Spleen (tissue), 11 donors: ENCODE measurements around the gene CFAP74. TPM values are rescaled to one million over a fixed set of nuclear protein-coding genes. Genes with fewer than 3 reads are reported as not detected.
"Not testable (repeated sequence)": the region's sequence is repeated elsewhere in the genome, so short reads cannot be mapped to it uniquely, and the experiment has no call there.

Experiments
- DNase-seq: peaks from one replicate; pipeline ENCODE4 v3.0.0-alpha.2; 2020
- H3K27ac ChIP-seq, 8 donors: fragments of 200-600 bp; sonication (generic) in 7 of 8; 1 replicate in 4 of 8; 2 replicates in 4 of 8; pipeline versions ENCODE4 v1.5.0 to v1.8.0; 2016 to 2021; ENCODE audit warnings: inconsistent platforms in 4 of 8, mild to moderate bottlenecking in 4 of 8, moderate library complexity in 1 of 8
- H3K27me3 ChIP-seq, 7 donors: fragments of 200-600 bp; sonication (generic) in 6 of 7; replicated peaks in 1 of 7; 1 replicate in 4 of 7; 2 replicates in 3 of 7; pipeline versions ENCODE4 v1.5.0 to v1.8.0; 2016 to 2021; ENCODE audit warnings: inconsistent platforms in 3 of 7, mild to moderate bottlenecking in 1 of 7
- H3K36me3 ChIP-seq, 6 donors: fragments of 200-600 bp; sonication (generic) in 5 of 6; 1 replicate in 4 of 6; 2 replicates in 2 of 6; pipeline versions ENCODE4 v1.5.0 to v1.8.0; 2016 to 2021; ENCODE audit warnings: inconsistent platforms in 2 of 6
- H3K4me1 ChIP-seq, 6 donors: fragments of 200-600 bp; sonication (generic) in 5 of 6; 1 replicate in 3 of 6; 2 replicates in 3 of 6; pipeline versions ENCODE4 v1.5.0 to v1.8.0; 2016 to 2021; ENCODE audit warnings: inconsistent platforms in 3 of 6
- H3K4me3 ChIP-seq, 8 donors: fragments of 200-600 bp; sonication (generic) in 7 of 8; 1 replicate in 4 of 8; 2 replicates in 4 of 8; pipeline versions ENCODE4 v1.5.0 to v1.8.0; 2016 to 2021; ENCODE audit warnings: inconsistent platforms in 4 of 8, mild to moderate bottlenecking in 4 of 8, moderate library complexity in 2 of 8
- H3K9me3 ChIP-seq, 8 donors: fragments of 200-600 bp; sonication (generic) in 7 of 8; 1 replicate in 4 of 8; 2 replicates in 4 of 8; pipeline versions ENCODE4 v1.5.0 to v1.8.0; 2016 to 2021; ENCODE audit warnings: inconsistent platforms in 4 of 8
- CTCF ChIP-seq, 11 experiments: fragments of 200-600 bp in 7 of 11; fragments of 450-650 bp in 4 of 11; sonication (generic) in 4 of 11; IDR thresholded peaks in 8 of 11; conservative IDR thresholded peaks in 3 of 11; 1 replicate in 7 of 11; 2 replicates in 4 of 11; pipeline versions ENCODE4 v1.4.0 to v1.8.0; 2016 to 2021; ENCODE audit warnings: antibody characterized with exemption in 11 of 11, inconsistent platforms in 4 of 11, mild to moderate bottlenecking in 1 of 11
- POLR2A ChIP-seq, 3 donors: fragments of 450-650 bp; IDR thresholded peaks; one replicate each; pipeline ENCODE4 v1.5.1; 2017; ENCODE audit warnings: antibody characterized with exemption in 3 of 3, mild to moderate bottlenecking in 1 of 3
- POLR2AphosphoS5 ChIP-seq, 3 donors: sonication (generic); formaldehyde crosslinking; IDR thresholded peaks; one replicate each; pipeline ENCODE4 v1.5.1; 2017; ENCODE audit warnings: antibody characterized with exemption in 3 of 3
- WGBS, 5 donors: extraction: QIAGEN DNeasy Blood & Tissue Kit in 3 of 5; methylation state at CpG; one replicate each; pipeline versions ENCODE4 v1.1.5 to v1.1.7; 2013 to 2018; 5-methylcytosine and 5-hydroxymethylcytosine counted together
- intact Hi-C: fragments of 100-400 bp; cut with DNase I; formaldehyde crosslinking; loops from one replicate; pipeline ENCODE4 v1.15.0; 2023; ENCODE audit warnings: low total_unique reads
- polyA plus RNA-seq, 3 donors: library from polyadenylated mRNA; stranded (reverse); fragments of 200-250 nt; gene quantifications; one replicate each; pipeline ENCODE4 v1.2.1, GENCODE V29; 2013
- total RNA-seq, 7 donors: library from RNA; depleted of rRNA in 3 of 7; stranded (reverse); fragments of >200 nt in 3 of 7; fragmentation: NEBNext Ultra II Directional in 4 of 7; extraction: Animal tissue kit (Norgen Biotek cat#: 25700) in 4 of 7; gene quantifications; one replicate each; pipeline versions ENCODE4 v1.1.0 to v1.2.1, GENCODE V29; 2016 to 2021
- donor health status: healthy with polysubstance abuse.
- donor health status: DM: no; HTN: no; CAD: no; lungs with moderate emphysema.
- donor health status: DM: no; HTN: no; CAD: no.
- donor health status: Bipolar disorder and iron deficiency.
- donor health status: healthy.
- donor health status: DM: no; HTN: no; CAD: no.
- donor health status: DM: yes; HTN: yes; CAD: no.

CFAP74 gene
- total and polyA plus RNA-seq, 10 donors = 0.03 to 0.32 (median 0.14) TPM; not detected in 4

- TF ChIP-seq POLR2AphosphoS5 (IDR thresholded peaks at IDR 0.05) = no peak
- TF ChIP-seq POLR2A (IDR thresholded peaks at IDR 0.05) = no peak
- TF ChIP-seq CTCF (IDR thresholded peaks at IDR 0.05 in 8 of 11, conservative IDR thresholded peaks at IDR 0.05 in 3 of 11) = no peak
- no peaks in the 10 kb centered on the region for H3K9me3 ChIP-seq
- 90 to 93% (median 92%) methylated on average over 36 of the region's 36 CpGs for WGBS, 5 donors
- peaks cover 0 to 21% (median 0%) of the 10 kb centered on the region in 7 donors for H3K27me3 ChIP-seq
- H3K27ac ChIP-seq = no peak overlapping the region
- no peaks in the 10 kb centered on the region for H3K4me1 ChIP-seq
- no peak overlapping the region for H3K4me3 ChIP-seq
- intact Hi-C loops = no loop called here
- DNase-seq = no peak
- no peaks in the 10 kb centered on the region for H3K36me3 ChIP-seq
Observed at GRCh38 chr1:1982379-1983232, 21.0 kb downstream of the CFAP74 start.

- H3K27ac ChIP-seq, H3K4me1 ChIP-seq, DNase-seq, H3K4me3 ChIP-seq, H3K9me3 ChIP-seq, H3K36me3 ChIP-seq, intact Hi-C loops: not testable (repeated sequence)
- peaks cover 0 to 13% (median 0%) of the 10 kb centered on the region in 7 donors for H3K27me3 ChIP-seq
- 85 to 97% (median 96%) methylated on average over 40 to 73 of the region's 73 CpGs for WGBS, 5 donors
Observed at GRCh38 chr1:1981631-1982327, 21.8 kb downstream of the CFAP74 start.

- TF ChIP-seq POLR2AphosphoS5 (IDR thresholded peaks at IDR 0.05) (no peak), POLR2A (IDR thresholded peaks at IDR 0.05) (no peak), CTCF (IDR thresholded peaks at IDR 0.05 in 8 of 11, conservative IDR thresholded peaks at IDR 0.05 in 3 of 11) (no peak)
- DNase-seq = no peak
- WGBS, 5 donors = 89 to 98% (median 94%) methylated on average over 23 to 26 of the region's 26 CpGs
Observed at GRCh38 chr1:1981142-1981500, 22.5 kb downstream of the CFAP74 start.

GRCh38 chr1:1980467-1981141 is 23.0 kb downstream of the CFAP74 start:
- Histone ChIP-seq H3K27me3 (peaks cover 0 to 11% (median 0%) of the 10 kb centered on the region in 7 donors), H3K36me3 (no peaks in the 10 kb centered on the region), H3K27ac (no peak overlapping the region), H3K9me3 (no peaks in the 10 kb centered on the region), H3K4me1 (no peaks in the 10 kb centered on the region), H3K4me3 (no peak overlapping the region)
- intact Hi-C loops = no loop called here
- no peak for TF ChIP-seq POLR2AphosphoS5 (IDR thresholded peaks at IDR 0.05)
- no peak for TF ChIP-seq CTCF (IDR thresholded peaks at IDR 0.05 in 8 of 11, conservative IDR thresholded peaks at IDR 0.05 in 3 of 11)
- TF ChIP-seq POLR2A (IDR thresholded peaks at IDR 0.05) = no peak
- WGBS, 5 donors = 93 to 96% (median 94%) methylated on average over 21 to 42 of the region's 42 CpGs
- no peak for DNase-seq

More at GRCh38 chr1:1981142-1981500, 22.5 kb downstream of the CFAP74 start:
- H3K4me1 ChIP-seq = no peaks in the 10 kb centered on the region
- peaks cover 0 to 9% (median 0%) of the 10 kb centered on the region in 7 donors for H3K27me3 ChIP-seq
- no peak overlapping the region for H3K4me3 ChIP-seq
- no peaks in the 10 kb centered on the region for H3K9me3 ChIP-seq
- H3K27ac ChIP-seq = no peak overlapping the region
- H3K36me3 ChIP-seq = no peaks in the 10 kb centered on the region
- intact Hi-C loops = no loop called here
